Activated naive CD8-positive, alpha-beta T cell treated with anti-CD3 and anti-CD28 coated beads, Interleukin-2, amount 10 ng/mL, durations not matched to agents 7 days and 5 days (primary cell): Measurements from ENCODE around the gene CDH13. TPM values are rescaled to one million over a fixed set of nuclear protein-coding genes. Genes with fewer than 3 reads are reported as not detected.

Source experiments
- ATAC-seq: fragments of 150-1000 bp; cut with Tn5 transposase; one replicate; pipeline ENCODE4 v1.10.0; 2021; ENCODE audit warnings: low read depth, moderate library complexity
- POLR2A ChIA-PET: fragments of 350-600 bp; sonication (Branson Sonifier 250); formaldehyde crosslinking; loops from one replicate; lab custom pipeline; 2021; ENCODE audit warnings: antibody characterized with exemption; lab: Charles Lee
- DNase-seq: peaks from one replicate; pipeline ENCODE4 v3.0.0; 2021
- H3K27ac Mint-ChIP-seq: one replicate; pipeline ENCODE4 v1.8.0; 2022; ENCODE audit warnings: mild to moderate bottlenecking, mixed read lengths
- H3K27me3 Mint-ChIP-seq: one replicate; pipeline ENCODE4 v1.8.0; 2022; ENCODE audit warnings: mild to moderate bottlenecking, moderate library complexity, mixed read lengths
- H3K36me3 Mint-ChIP-seq: one replicate; pipeline ENCODE4 v1.8.0; 2021; ENCODE audit warnings: mild to moderate bottlenecking, mixed read lengths
- H3K4me1 Mint-ChIP-seq: one replicate; pipeline ENCODE4 v1.8.0; 2021; ENCODE audit warnings: mixed read lengths
- H3K4me3 Mint-ChIP-seq: one replicate; pipeline ENCODE4 v1.8.0; 2022; ENCODE audit warnings: mild to moderate bottlenecking, moderate library complexity, mixed read lengths
- H3K9me3 Mint-ChIP-seq: one replicate; pipeline ENCODE4 v1.8.0; 2021; ENCODE audit warnings: mixed read lengths
- total RNA-seq, 2 experiments: library from RNA; stranded (reverse); gene quantifications; one replicate each; pipeline ENCODE4 v1.2.3, GENCODE V29; 2021

Gene CDH13
- total RNA-seq, 2 experiments from 2014 or later, result not detected

GRCh38 chr16:83205896-83206295, 579.1 kb downstream of the CDH13 start:
- Mint-ChIP-seq H3K27ac (no peak overlapping the region), H3K4me3 (no peak overlapping the region), H3K27me3 (no peaks in the 10 kb centered on the region), H3K36me3 (no peaks in the 10 kb centered on the region), H3K9me3 (peaks cover 3% of the 10 kb centered on the region), H3K4me1 (no peaks in the 10 kb centered on the region)
- no peak for DNase-seq
- POLR2A ChIA-PET, result no interaction called here
- ATAC-seq, result no peak

GRCh38 chr16:83206426-83206825, 579.7 kb downstream of the CDH13 start:
- no peaks in the 10 kb centered on the region for H3K4me1 Mint-ChIP-seq
- no peak overlapping the region for H3K4me3 Mint-ChIP-seq
- no peaks in the 10 kb centered on the region for H3K36me3 Mint-ChIP-seq
- POLR2A ChIA-PET, result no interaction called here
- no peak for ATAC-seq
- no peaks in the 10 kb centered on the region for H3K27me3 Mint-ChIP-seq
- no peak overlapping the region for H3K27ac Mint-ChIP-seq
- H3K9me3 Mint-ChIP-seq, result peaks cover 3% of the 10 kb centered on the region
- DNase-seq, result no peak

DNA sequence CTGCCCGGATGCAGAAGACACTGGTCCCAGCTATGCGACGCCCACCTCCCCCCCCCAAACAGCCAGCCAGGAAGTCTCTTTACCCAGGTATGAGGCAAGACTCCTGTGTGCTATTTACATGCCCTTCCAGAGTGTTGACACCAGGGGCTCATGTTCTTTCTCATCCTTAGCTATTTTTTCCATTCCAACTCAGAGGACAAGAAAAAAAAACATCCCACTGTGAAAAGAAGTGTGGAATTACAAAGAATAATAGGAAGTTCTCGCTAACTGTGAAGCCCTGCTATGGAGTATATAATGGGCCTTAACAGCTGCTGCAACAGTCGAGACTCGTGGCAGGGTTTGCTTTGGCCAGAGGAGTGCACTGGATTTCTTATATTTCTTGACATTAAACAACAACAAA, 584.9 kb downstream of the CDH13 start:
- no peaks in the 10 kb centered on the region for H3K4me1 Mint-ChIP-seq
- H3K36me3 Mint-ChIP-seq, result no peaks in the 10 kb centered on the region
- DNase-seq (no peak), ATAC-seq (no peak)
- no peak overlapping the region for H3K27ac Mint-ChIP-seq
- H3K27me3 Mint-ChIP-seq, result no peaks in the 10 kb centered on the region
- H3K4me3 Mint-ChIP-seq, result no peak overlapping the region
- POLR2A ChIA-PET, result no interaction called here
- no peaks in the 10 kb centered on the region for H3K9me3 Mint-ChIP-seq

DNA sequence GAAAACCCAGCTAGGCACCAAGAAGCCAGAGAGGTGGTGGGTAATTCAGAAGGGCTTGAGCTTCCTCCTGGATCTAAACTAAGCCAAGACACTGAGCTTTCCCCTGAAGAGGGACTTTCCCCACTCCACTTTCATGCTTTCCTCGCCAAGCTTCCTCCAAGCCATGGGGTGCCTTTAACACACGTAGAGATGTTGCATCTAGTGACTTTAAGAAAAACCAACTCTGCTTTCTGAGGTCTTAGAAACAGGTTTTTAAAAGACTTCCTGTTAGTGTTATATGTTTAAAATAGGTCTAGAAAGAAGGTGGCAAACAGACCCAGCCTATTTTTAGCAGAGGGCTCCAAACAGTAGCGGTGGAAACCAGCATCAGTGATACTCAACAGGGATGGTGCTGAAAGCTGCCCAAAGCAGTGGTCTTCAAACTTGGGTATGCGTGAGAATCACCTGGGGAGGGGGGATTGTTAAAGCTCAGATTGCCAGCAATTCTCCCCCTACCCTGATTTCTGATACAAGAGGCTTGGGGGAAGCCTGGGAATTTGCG, 585.6 kb downstream of the CDH13 start:
- ATAC-seq, result no peak
- DNase-seq, result no peak
- POLR2A ChIA-PET, result no interaction called here
- Mint-ChIP-seq H3K4me3 (no peak overlapping the region), H3K27ac (no peak overlapping the region), H3K4me1 (no peaks in the 10 kb centered on the region), H3K9me3 (no peaks in the 10 kb centered on the region), H3K27me3 (no peaks in the 10 kb centered on the region), H3K36me3 (no peaks in the 10 kb centered on the region)

GRCh38 chr16:83214671-83215070, 587.9 kb downstream of the CDH13 start:
- Mint-ChIP-seq H3K27me3 (no peaks in the 10 kb centered on the region), H3K4me1 (no peaks in the 10 kb centered on the region), H3K27ac (no peak overlapping the region), H3K9me3 (no peaks in the 10 kb centered on the region), H3K36me3 (no peaks in the 10 kb centered on the region), H3K4me3 (no peak overlapping the region)
- ATAC-seq, result no peak
- POLR2A ChIA-PET, result no interaction called here
- no peak for DNase-seq

DNA sequence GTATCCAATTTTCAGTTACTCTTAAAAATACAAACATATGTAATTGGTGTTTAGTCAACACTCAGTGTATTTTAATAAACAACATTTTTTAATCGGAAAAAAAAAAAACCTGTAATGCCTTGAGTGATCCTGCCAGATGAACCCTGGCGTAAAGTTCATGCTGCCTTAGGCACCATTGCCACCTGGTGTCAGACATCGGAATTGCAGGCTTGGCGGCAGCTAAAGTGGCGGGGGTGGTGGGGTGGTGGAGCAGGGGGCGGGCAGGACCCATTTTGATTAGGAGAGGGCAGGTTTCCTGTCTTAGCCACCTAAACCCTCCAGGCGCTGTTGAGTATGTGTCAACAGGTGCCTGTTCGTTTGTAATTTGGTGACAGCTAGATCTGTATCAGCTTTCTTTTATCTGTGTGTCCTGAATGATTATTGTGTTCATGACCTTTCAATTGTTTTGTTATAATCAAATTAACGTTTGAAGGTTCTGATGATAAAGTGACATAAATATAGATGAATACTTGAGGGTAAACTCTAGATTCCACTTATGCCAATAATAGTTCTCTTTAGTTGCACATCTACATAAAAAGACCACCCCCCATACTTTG, 588.7 kb downstream of the CDH13 start:
- DNase-seq (peak; percentile 57), ATAC-seq (no peak)
- Mint-ChIP-seq H3K4me1 (no peaks in the 10 kb centered on the region), H3K4me3 (no peak overlapping the region), H3K36me3 (no peaks in the 10 kb centered on the region), H3K27me3 (no peaks in the 10 kb centered on the region), H3K9me3 (no peaks in the 10 kb centered on the region), H3K27ac (no peak overlapping the region)
- POLR2A ChIA-PET, result no interaction called here

- H3K27ac Mint-ChIP-seq, result no peak overlapping the region
- no peaks in the 10 kb centered on the region for H3K9me3 Mint-ChIP-seq
- no peak overlapping the region for H3K4me3 Mint-ChIP-seq
- no peaks in the 10 kb centered on the region for H3K4me1 Mint-ChIP-seq
- no peaks in the 10 kb centered on the region for H3K36me3 Mint-ChIP-seq
- DNase-seq (no peak), ATAC-seq (no peak)
- POLR2A ChIA-PET, result no interaction called here
- no peaks in the 10 kb centered on the region for H3K27me3 Mint-ChIP-seq
These were observed 592.5 kb downstream of the CDH13 start for GRCh38 chr16:83219285-83219684.

GRCh38 chr16:83220066-83220465, 593.3 kb downstream of the CDH13 start:
- H3K27ac Mint-ChIP-seq, result no peak overlapping the region
- H3K4me1 Mint-ChIP-seq, result no peaks in the 10 kb centered on the region
- POLR2A ChIA-PET, result no interaction called here
- no peak for ATAC-seq
- H3K27me3 Mint-ChIP-seq, result no peaks in the 10 kb centered on the region
- DNase-seq, result no peak
- no peaks in the 10 kb centered on the region for H3K36me3 Mint-ChIP-seq
- no peaks in the 10 kb centered on the region for H3K9me3 Mint-ChIP-seq
- no peak overlapping the region for H3K4me3 Mint-ChIP-seq

- DNase-seq, result no peak
- H3K4me1 Mint-ChIP-seq, result no peaks in the 10 kb centered on the region
- no peaks in the 10 kb centered on the region for H3K27me3 Mint-ChIP-seq
- H3K27ac Mint-ChIP-seq, result no peak overlapping the region
- ATAC-seq, result no peak
- H3K9me3 Mint-ChIP-seq, result no peaks in the 10 kb centered on the region
- POLR2A ChIA-PET, result no interaction called here
- no peaks in the 10 kb centered on the region for H3K36me3 Mint-ChIP-seq
- no peak overlapping the region for H3K4me3 Mint-ChIP-seq
These were observed 597.9 kb downstream of the CDH13 start for GRCh38 chr16:83224642-83225041.

DNA sequence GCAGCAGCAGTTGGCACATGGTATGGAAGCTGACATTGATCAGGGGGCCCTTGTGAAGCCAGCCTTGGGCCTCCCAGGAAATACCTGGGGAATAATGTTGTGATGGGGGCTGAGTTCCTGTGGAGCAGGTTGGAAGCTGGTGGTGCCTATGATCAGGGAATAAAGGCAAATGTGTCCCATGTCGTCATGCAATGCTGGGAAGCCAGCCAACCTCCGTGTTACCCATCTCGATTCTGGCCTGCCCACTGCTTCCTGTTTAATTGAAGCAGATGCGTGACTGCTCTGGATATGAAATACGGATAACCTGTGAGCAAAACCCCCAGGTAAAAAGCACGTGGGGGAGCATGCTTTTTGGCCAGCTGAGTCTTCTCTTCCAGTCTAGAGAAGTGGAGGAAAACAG, 600.6 kb downstream of the CDH13 start:
- Mint-ChIP-seq H3K9me3 (no peaks in the 10 kb centered on the region), H3K36me3 (no peaks in the 10 kb centered on the region), H3K4me3 (no peak overlapping the region), H3K27ac (no peak overlapping the region), H3K27me3 (no peaks in the 10 kb centered on the region), H3K4me1 (no peaks in the 10 kb centered on the region)
- DNase-seq (no peak), ATAC-seq (no peak)
- POLR2A ChIA-PET, result no interaction called here

GRCh38 chr16:83231729-83232128, 605.0 kb downstream of the CDH13 start:
- no peaks in the 10 kb centered on the region for H3K27me3 Mint-ChIP-seq
- DNase-seq (no peak), ATAC-seq (no peak)
- H3K36me3 Mint-ChIP-seq, result no peaks in the 10 kb centered on the region
- no peak overlapping the region for H3K27ac Mint-ChIP-seq
- POLR2A ChIA-PET, result no interaction called here
- H3K4me3 Mint-ChIP-seq, result no peak overlapping the region
- no peaks in the 10 kb centered on the region for H3K4me1 Mint-ChIP-seq
- H3K9me3 Mint-ChIP-seq, result peaks cover 1% of the 10 kb centered on the region

DNA sequence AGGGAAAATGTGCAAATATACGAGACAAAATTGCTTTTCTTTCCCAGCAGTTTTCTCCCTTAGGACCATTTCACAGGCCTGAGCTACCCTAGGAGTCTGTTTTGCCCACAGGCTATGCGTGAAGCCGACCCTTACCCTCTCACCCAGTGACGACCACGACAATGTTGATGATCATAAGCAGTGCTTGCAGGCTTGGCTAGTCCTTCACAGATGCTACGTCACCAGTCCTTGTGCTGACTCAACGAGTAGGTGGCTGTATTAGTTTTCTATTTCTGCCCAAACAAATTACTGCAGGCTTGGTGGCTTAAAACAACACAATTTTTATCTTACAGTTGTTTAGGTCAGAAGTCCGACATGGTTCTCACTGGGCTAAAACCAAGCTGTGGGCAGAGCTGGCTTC, 606.4 kb downstream of the CDH13 start:
- H3K9me3 Mint-ChIP-seq, result peaks cover 1% of the 10 kb centered on the region
- ATAC-seq (no peak), DNase-seq (no peak)
- no peak overlapping the region for H3K27ac Mint-ChIP-seq
- POLR2A ChIA-PET, result no interaction called here
- no peak overlapping the region for H3K4me3 Mint-ChIP-seq
- no peaks in the 10 kb centered on the region for H3K36me3 Mint-ChIP-seq
- no peaks in the 10 kb centered on the region for H3K4me1 Mint-ChIP-seq
- H3K27me3 Mint-ChIP-seq, result no peaks in the 10 kb centered on the region

- H3K27me3 Mint-ChIP-seq, result no peaks in the 10 kb centered on the region
- H3K4me3 Mint-ChIP-seq, result no peak overlapping the region
- DNase-seq, result no peak
- H3K4me1 Mint-ChIP-seq, result no peaks in the 10 kb centered on the region
- POLR2A ChIA-PET, result no interaction called here
- no peak overlapping the region for H3K27ac Mint-ChIP-seq
- no peak for ATAC-seq
- no peaks in the 10 kb centered on the region for H3K36me3 Mint-ChIP-seq
- no peaks in the 10 kb centered on the region for H3K9me3 Mint-ChIP-seq
These were observed 612.4 kb downstream of the CDH13 start for GRCh38 chr16:83238949-83239691.

DNA sequence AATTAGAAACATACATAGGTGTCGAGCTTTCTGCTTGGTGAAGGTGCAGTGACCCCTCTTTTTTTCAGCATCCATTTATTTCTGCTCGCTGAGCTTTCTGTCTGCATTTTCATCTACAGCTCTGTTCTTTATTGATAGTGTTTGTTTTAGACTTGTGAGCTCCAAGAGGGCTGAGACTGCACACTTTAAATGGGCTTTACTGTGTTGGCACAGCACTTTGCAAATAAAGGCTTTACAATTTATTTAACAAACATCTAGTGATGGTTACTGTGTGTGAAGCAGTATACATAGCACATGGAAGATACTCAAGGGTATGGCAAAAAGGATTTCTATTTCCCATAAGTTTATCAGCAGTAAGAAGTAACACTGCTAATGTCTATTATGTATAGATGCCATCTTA, 617.3 kb downstream of the CDH13 start:
- H3K36me3 Mint-ChIP-seq, result no peaks in the 10 kb centered on the region

More for the DNA sequence above, 617.3 kb downstream of the CDH13 start:
- no peak overlapping the region for H3K4me3 Mint-ChIP-seq
- no peak overlapping the region for H3K27ac Mint-ChIP-seq
- POLR2A ChIA-PET, result no interaction called here
- ATAC-seq (no peak), DNase-seq (no peak)
- no peaks in the 10 kb centered on the region for H3K27me3 Mint-ChIP-seq
- H3K9me3 Mint-ChIP-seq, result peaks cover 2% of the 10 kb centered on the region
- H3K4me1 Mint-ChIP-seq, result no peaks in the 10 kb centered on the region
